Muscle layer of colon (tissue), 2 donors: Measurements from ENCODE around the gene AP1S1.
"Not testable (repeated sequence)": the region's sequence is repeated elsewhere in the genome, so short reads cannot be mapped to it uniquely, and the experiment has no call there.

ENCODE experiments used
- H3K27ac ChIP-seq: one replicate; pipeline ENCODE4 v1.7.0; 2013; ENCODE audit warnings: low read depth, mild to moderate bottlenecking, low read length, moderate library complexity
- H3K27me3 ChIP-seq, 2 donors: one replicate each; pipeline ENCODE4 v1.7.0; 2013; ENCODE audit warnings: low read length in 2 of 2, mild to moderate bottlenecking in 2 of 2; ENCODE audit not compliant: insufficient read depth in 2 of 2, control insufficient read depth in 1 of 2
- H3K36me3 ChIP-seq: one replicate; pipeline ENCODE4 v1.7.0; 2013; ENCODE audit warnings: mild to moderate bottlenecking, low read length; ENCODE audit not compliant: insufficient read depth
- H3K4me1 ChIP-seq: one replicate; pipeline ENCODE4 v1.7.0; 2013; ENCODE audit warnings: mild to moderate bottlenecking, low read length; ENCODE audit not compliant: insufficient read depth
- H3K4me3 ChIP-seq, 2 donors: one replicate each; pipeline ENCODE4 v1.7.0; 2013; ENCODE audit warnings: low read length in 2 of 2, low read depth in 1 of 2, mild to moderate bottlenecking in 1 of 2, moderate library complexity in 1 of 2
- H3K9ac ChIP-seq: one replicate; pipeline ENCODE4 v1.7.0; 2013; ENCODE audit warnings: low read length
- H3K9me3 ChIP-seq: one replicate; pipeline ENCODE4 v1.7.0; 2013; ENCODE audit warnings: mild to moderate bottlenecking, low read length
- donor health status: abdominal sarcoma.
- donor health status: Adenocarcinoma of cecum.

Gene AP1S1

DNA sequence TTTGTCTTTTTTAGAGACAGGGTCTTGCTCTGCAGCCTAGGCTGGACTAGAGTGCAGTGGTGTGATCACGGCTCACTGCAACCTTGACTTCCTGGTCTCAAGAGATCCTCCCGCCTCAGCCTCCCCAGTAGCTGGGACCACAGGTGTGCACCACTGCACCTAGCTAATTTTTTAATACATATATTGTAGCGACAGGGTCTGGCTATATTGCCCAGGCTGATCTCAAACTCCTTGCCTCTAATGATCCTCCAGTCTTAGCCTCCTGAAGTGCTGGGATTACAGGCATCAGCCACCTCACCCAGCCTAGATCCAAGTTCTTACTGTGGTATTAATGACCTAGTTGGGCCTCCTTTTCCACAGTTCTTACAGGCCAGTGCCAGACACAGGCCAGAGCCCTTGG lies 39.1 kb upstream of the AP1S1 start:
- no peak overlapping the region for H3K4me3 ChIP-seq
- H3K27me3 ChIP-seq, result no peaks in the 10 kb centered on the region
- no peaks in the 10 kb centered on the region for H3K36me3 ChIP-seq
- H3K27ac ChIP-seq, result no peak overlapping the region
- no peaks in the 10 kb centered on the region for H3K4me1 ChIP-seq
- H3K9me3 ChIP-seq, result no peaks in the 10 kb centered on the region
- no peak overlapping the region for H3K9ac ChIP-seq

GRCh38 chr7:101116898-101117297 lies 37.4 kb upstream of the AP1S1 start:
- Histone ChIP-seq H3K36me3 (no peaks in the 10 kb centered on the region), H3K27me3 (no peaks in the 10 kb centered on the region), H3K4me1 (peaks cover 3% of the 10 kb centered on the region), H3K4me3 (no peak overlapping the region), H3K9me3 (no peaks in the 10 kb centered on the region), H3K9ac (no peak overlapping the region), H3K27ac (no peak overlapping the region)

GRCh38 chr7:101118856-101119255 lies 35.4 kb upstream of the AP1S1 start:
- H3K4me1 ChIP-seq, result peaks cover 12% of the 10 kb centered on the region
- no peak overlapping the region for H3K27ac ChIP-seq

GRCh38 chr7:101119876-101120275 lies 34.4 kb upstream of the AP1S1 start:
- H3K4me3 ChIP-seq, result no peak overlapping the region
- H3K9me3 ChIP-seq, result no peaks in the 10 kb centered on the region
- no peak overlapping the region for H3K9ac ChIP-seq
- H3K36me3 ChIP-seq, result no peaks in the 10 kb centered on the region
- H3K27ac ChIP-seq, result no peak overlapping the region
- H3K27me3 ChIP-seq, result no peaks in the 10 kb centered on the region
- peaks cover 17% of the 10 kb centered on the region for H3K4me1 ChIP-seq

More at GRCh38 chr7:101118856-101119255, 35.4 kb upstream of the AP1S1 start:
- Histone ChIP-seq H3K36me3 (no peaks in the 10 kb centered on the region), H3K27me3 (no peaks in the 10 kb centered on the region), H3K9ac (no peak overlapping the region), H3K4me3 (no peak overlapping the region), H3K9me3 (no peaks in the 10 kb centered on the region)

DNA sequence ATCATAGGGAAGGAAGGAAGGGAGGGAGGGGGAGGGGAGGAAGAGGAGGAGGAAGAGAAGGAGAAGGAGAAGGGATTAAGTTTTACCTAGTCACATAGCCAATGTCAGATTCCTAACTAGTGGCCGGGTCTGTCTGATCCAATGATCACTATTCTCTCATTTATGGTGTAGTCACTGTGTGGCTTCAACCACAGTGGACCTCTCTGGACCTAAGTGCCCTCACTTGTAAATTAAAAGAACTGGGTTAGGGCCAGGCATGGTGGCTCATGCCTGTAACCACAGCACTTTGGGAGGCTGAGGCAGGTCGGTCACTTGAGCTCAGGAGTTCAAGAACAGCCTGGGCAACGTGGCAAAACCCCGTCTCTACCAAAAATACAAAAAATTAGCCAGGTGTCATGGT lies 34.0 kb upstream of the AP1S1 start:
- H3K9me3 ChIP-seq, result no peaks in the 10 kb centered on the region
- H3K27ac ChIP-seq, result no peak overlapping the region
- H3K27me3 ChIP-seq, result no peaks in the 10 kb centered on the region
- H3K36me3 ChIP-seq, result no peaks in the 10 kb centered on the region
- H3K9ac ChIP-seq, result no peak overlapping the region
- no peak overlapping the region for H3K4me3 ChIP-seq
- H3K4me1 ChIP-seq, result peaks cover 19% of the 10 kb centered on the region

GRCh38 chr7:101121631-101121990 lies 32.7 kb upstream of the AP1S1 start:
- Histone ChIP-seq H3K4me1 (peaks cover 26% of the 10 kb centered on the region), H3K9ac (peak overlapping the region; percentile 72), H3K4me3 (peak overlapping the region in 1 of 2 donors; percentile 61), H3K27ac (peak overlapping the region; percentile 5)
- not testable (repeated sequence) for H3K9me3 ChIP-seq, H3K36me3 ChIP-seq, H3K27me3 ChIP-seq

DNA sequence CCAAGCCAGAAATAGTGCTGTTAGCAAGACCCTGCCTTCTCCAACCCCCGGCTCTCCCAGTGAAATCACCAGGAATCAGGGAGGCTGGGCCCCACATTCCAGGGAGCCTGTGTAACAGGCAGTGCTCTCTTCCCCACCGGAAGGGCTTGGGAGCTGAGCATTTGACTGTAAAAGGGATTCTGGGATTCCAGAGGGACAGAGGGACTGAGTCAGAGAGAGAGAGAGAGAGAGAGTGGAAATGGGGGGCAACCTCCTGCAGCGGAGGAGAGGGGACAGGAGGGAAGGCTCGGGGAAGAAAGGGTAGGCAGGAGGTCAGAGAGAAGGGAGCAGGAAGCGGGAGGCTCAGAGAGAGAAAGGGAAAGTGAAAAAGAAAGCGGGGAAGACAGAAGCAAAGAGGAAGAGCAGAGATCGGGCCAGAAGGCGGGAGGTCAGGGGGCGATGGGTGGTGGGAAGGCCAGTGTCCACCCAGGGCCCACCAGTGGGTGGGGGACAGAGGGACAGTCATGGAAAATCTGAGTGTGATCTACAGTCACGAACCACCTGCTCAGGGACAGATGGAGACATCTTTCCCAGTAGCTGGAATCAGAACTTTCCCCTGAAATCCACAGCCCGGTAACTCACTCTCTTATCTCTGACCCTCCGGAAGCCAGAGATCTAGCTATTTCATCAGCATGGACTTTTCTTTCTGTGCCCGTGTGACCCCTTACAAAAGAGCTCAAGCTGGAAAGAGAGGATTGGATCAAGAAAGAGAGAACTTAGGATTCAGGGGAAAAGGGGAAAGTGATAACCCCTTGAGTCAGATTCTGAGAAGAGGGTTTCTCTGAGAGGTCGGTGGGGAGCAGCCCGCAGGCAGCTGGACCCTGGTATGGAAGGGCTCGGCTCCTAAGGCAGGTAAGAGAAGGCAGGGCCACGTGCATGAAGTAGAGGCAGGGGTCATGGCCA lies 32.0 kb upstream of the AP1S1 start:
- H3K9ac ChIP-seq, result peak overlapping the region; percentile 72
- no peaks in the 10 kb centered on the region for H3K27me3 ChIP-seq

DNA sequence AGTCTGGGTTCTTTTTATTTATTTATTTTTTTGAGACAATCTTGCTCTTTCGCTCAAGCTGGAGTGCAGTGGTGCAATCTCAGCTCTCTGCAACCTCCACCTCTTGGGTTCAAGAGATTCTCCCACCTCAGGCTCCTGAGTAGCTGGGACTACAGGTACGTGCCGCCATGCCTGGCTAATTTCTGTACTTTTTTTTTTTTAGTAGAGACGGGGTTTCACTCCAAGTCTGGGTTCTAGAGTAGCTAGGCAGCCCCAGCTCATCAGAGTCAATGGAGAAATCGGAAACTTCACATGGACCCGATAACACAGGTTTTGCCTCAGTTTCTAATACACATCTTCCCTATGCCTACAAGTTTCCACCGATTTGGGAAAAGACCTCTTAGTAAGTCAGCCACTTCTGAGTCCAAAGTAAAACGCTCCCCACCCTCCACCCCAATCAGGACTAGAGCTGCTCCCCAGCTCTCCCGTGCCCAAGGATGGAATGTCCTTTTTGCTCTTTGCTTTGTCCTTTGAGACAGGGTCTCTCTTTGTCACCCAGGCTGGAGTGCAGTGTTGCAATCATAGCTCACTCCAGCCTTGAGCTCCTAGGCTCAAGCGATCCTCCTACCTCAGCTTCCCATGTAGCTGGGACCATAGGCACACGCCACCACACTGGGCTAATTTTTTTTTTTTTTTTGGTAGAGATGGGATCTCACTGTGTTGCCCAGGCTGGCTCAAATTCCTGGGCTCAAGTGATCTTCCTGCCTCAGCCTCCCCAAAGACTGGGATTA lies 31.2 kb upstream of the AP1S1 start:
- no peaks in the 10 kb centered on the region for H3K27me3 ChIP-seq
- H3K4me1 ChIP-seq, result peaks cover 34% of the 10 kb centered on the region
- H3K9me3 ChIP-seq, result no peaks in the 10 kb centered on the region
- H3K4me3 ChIP-seq, result peak overlapping the region in 1 of 2 donors; percentile 61
- H3K9ac ChIP-seq, result no peak overlapping the region
- no peaks in the 10 kb centered on the region for H3K36me3 ChIP-seq
- H3K27ac ChIP-seq, result no peak overlapping the region

More for the DNA sequence above, 32.0 kb upstream of the AP1S1 start:
- no peaks in the 10 kb centered on the region for H3K36me3 ChIP-seq
- H3K4me1 ChIP-seq, result peaks cover 33% of the 10 kb centered on the region
- peak overlapping the region; percentile 28 to 61 for H3K4me3 ChIP-seq
- no peaks in the 10 kb centered on the region for H3K9me3 ChIP-seq
- H3K27ac ChIP-seq, result peak overlapping the region; percentile 5

GRCh38 chr7:101123703-101124068 lies 30.6 kb upstream of the AP1S1 start:
- Histone ChIP-seq H3K4me3 (no peak overlapping the region), H3K9me3 (no peaks in the 10 kb centered on the region), H3K27me3 (no peaks in the 10 kb centered on the region), H3K4me1 (peaks cover 34% of the 10 kb centered on the region), H3K9ac (no peak overlapping the region), H3K36me3 (no peaks in the 10 kb centered on the region), H3K27ac (no peak overlapping the region)

DNA sequence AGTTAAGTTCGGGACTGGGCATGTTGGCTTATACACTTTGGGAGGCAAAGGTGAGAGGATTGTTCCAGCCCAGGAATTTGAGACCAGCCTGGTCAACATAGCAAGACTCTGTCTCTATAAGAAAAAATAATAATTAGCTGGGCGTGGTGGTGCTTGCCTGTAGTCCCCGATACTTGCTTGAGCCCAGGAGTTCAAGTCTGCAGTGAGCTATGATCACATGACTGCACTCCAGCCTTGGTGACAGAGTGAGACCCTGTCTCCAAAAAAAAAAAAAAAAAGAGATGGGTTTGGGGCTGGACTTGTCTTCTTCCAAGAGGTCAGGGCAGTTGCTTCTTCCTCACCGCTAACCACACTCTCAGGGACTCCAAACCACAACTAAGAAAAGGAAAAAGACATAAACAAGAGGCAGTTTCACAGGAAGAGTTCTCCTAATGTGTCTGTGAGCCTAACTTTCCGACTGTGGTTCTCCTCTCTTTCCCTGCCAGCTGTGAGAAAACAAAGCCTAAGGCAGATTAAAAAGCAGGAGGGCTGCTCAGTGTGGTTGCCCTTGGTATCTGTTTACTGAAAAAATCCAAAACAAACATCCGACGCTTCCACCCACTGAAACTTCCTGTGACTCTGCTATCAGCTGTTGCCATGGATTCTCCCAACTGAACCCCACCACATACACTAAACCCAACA lies 29.8 kb upstream of the AP1S1 start:
- Histone ChIP-seq H3K36me3 (no peaks in the 10 kb centered on the region), H3K4me1 (peaks cover 34% of the 10 kb centered on the region), H3K9me3 (no peaks in the 10 kb centered on the region), H3K27me3 (no peaks in the 10 kb centered on the region), H3K27ac (no peak overlapping the region), H3K9ac (no peak overlapping the region), H3K4me3 (no peak overlapping the region)

DNA sequence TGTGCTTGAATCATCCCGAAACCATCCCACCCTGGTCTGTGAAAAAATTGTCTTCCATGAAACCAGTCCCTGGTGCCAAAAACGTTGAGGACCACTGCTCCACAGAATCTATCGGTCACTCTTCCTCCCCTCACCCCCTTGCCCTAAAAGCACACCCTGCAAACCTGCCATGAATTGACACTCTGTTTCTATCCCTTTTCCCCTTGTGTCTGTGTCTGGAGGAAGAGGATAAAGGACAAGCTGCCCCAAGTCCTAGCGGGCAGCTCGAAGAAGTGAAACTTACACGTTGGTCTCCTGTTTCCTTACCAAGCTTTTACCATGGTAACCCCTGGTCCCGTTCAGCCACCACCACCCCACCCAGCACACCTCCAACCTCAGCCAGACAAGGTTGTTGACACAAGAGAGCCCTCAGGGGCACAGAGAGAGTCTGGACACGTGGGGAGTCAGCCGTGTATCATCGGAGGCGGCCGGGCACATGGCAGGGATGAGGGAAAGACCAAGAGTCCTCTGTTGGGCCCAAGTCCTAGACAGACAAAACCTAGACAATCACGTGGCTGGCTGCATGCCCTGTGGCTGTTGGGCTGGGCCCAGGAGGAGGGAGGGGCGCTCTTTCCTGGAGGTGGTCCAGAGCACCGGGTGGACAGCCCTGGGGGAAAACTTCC lies 28.2 kb upstream of the AP1S1 start:
- no peaks in the 10 kb centered on the region for H3K9me3 ChIP-seq
- H3K36me3 ChIP-seq, result no peaks in the 10 kb centered on the region
- H3K4me1 ChIP-seq, result peaks cover 34% of the 10 kb centered on the region
- no peak overlapping the region for H3K27ac ChIP-seq
- no peak overlapping the region for H3K9ac ChIP-seq
- peak overlapping the region in 1 of 2 donors; percentile 41 for H3K4me3 ChIP-seq
- no peaks in the 10 kb centered on the region for H3K27me3 ChIP-seq
